OCI-LY7 (cell line): ENCODE measurements around the gene MSLN. TPM values are rescaled to one million over a fixed set of nuclear protein-coding genes. Genes with fewer than 3 reads are reported as not detected.

Experiments used
- BruUV-seq: library from RNA; stranded (reverse); fragments of 400-500 nt; replicated peaks from 2 replicates; lab custom pipeline; 2021; lab: Mats Ljungman, UMichigan
- CTCF ChIA-PET: fragments of 300-600 bp; sonication (Branson Sonifier 250); formaldehyde crosslinking; loops from one replicate; lab custom pipeline; 2022; ENCODE audit warnings: antibody characterized with exemption; ENCODE audit not compliant: unreplicated experiment; lab: Charles Lee
- POLR2A ChIA-PET: fragments of 300-600 bp; sonication (Branson Sonifier 250); formaldehyde crosslinking; loops from one replicate; lab custom pipeline; 2022; ENCODE audit warnings: antibody characterized with exemption; lab: Charles Lee
- DNase-seq: peaks from one replicate; pipeline ENCODE4 v3.0.0-alpha.2; 2015; ENCODE audit warnings: low spot score
- H2AFZ ChIP-seq: fragments of 200-600 bp; sonication (generic), shearing (Covaris generic); 2 replicates; pipeline ENCODE4 v1.6.1; 2014; ENCODE audit warnings: mild to moderate bottlenecking, antibody characterized with exemption, low read length, moderate library complexity
- H3K27ac ChIP-seq: fragments of 200-600 bp; sonication (generic); 2 replicates; pipeline ENCODE4 v1.5.1; 2014; ENCODE audit warnings: mixed run types, low read depth, mild to moderate bottlenecking, moderate library complexity, low read length, inconsistent platforms; ENCODE audit not compliant: poor library complexity, severe bottlenecking
- H3K36me3 ChIP-seq: fragments of 200-600 bp; sonication (generic); 2 replicates; pipeline ENCODE4 v1.6.1; 2014; ENCODE audit warnings: mild to moderate bottlenecking, antibody characterized with exemption, low read length, moderate library complexity, mixed read lengths; ENCODE audit not compliant: insufficient read depth
- H3K4me1 ChIP-seq: fragments of 200-600 bp; sonication (generic); 2 replicates; pipeline ENCODE4 v1.5.1; 2014; ENCODE audit warnings: mild to moderate bottlenecking, low read length; ENCODE audit not compliant: insufficient read depth, poor library complexity, severe bottlenecking
- H3K4me2 ChIP-seq: fragments of 200-600 bp; sonication (generic); 2 replicates; pipeline ENCODE4 v1.6.1; 2014; ENCODE audit warnings: mild to moderate bottlenecking, low read length
- H3K4me3 ChIP-seq: fragments of 200-600 bp; sonication (generic); 2 replicates; pipeline ENCODE4 v1.5.1; 2014; ENCODE audit warnings: mild to moderate bottlenecking, low read depth, low read length; ENCODE audit not compliant: poor library complexity, severe bottlenecking
- H3K79me2 ChIP-seq: fragments of 200-600 bp; sonication (generic); 2 replicates; pipeline ENCODE4 v1.6.1; 2016; ENCODE audit warnings: low read depth, mild to moderate bottlenecking, low read length, moderate library complexity, mixed read lengths; ENCODE audit not compliant: insufficient read depth
- H3K9me2 ChIP-seq: fragments of 200-600 bp; sonication (generic); 2 replicates; pipeline ENCODE4 v1.6.1; 2016; ENCODE audit warnings: mild to moderate bottlenecking, low read length, mixed read lengths; ENCODE audit not compliant: insufficient read depth
- H3K9me3 ChIP-seq: fragments of 200-600 bp; sonication (generic); 2 replicates; pipeline ENCODE4 v1.6.1; 2014; ENCODE audit warnings: mild to moderate bottlenecking, mixed run types, low read length, mixed read lengths
- H4K20me1 ChIP-seq: fragments of 200-600 bp; sonication (generic); 2 replicates; pipeline ENCODE4 v1.6.1; 2014; ENCODE audit warnings: mild to moderate bottlenecking, antibody characterized with exemption, low read length, moderate library complexity, mixed read lengths; ENCODE audit not compliant: insufficient read depth
- CTCF ChIP-seq: fragments of 200-600 bp; sonication (generic); conservative IDR thresholded peaks from 2 replicates; pipeline ENCODE4 v1.5.1; 2014; ENCODE audit warnings: mild to moderate bottlenecking, antibody characterized with exemption, low read length, moderate library complexity, mixed read lengths
- EZH2phosphoT487 ChIP-seq: fragments of 200-600 bp; sonication (generic); IDR thresholded peaks from 2 replicates; pipeline ENCODE4 v1.6.1; 2018; ENCODE audit warnings: low read depth, borderline replicate concordance, mild to moderate bottlenecking, mixed run types, antibody characterized with exemption, low read length, moderate library complexity, mixed read lengths
- intact Hi-C: fragments of 100-400 bp; cut with micrococcal nuclease; formaldehyde crosslinking; loops from one replicate; pipeline ENCODE4 v1.10.0; 2022; ENCODE audit not compliant: unreplicated experiment
- total RNA-seq, 2 experiments: library from RNA; depleted of rRNA in 1 of 2; stranded (reverse); fragments of >200 nt in 1 of 2; shearing (Covaris generic) in 1 of 2; gene quantifications; 2 replicates each; pipeline ENCODE4 v1.2.3, GENCODE V29; 2014 to 2022

MSLN gene
- total RNA-seq, 2 experiments from 2014 or later = 0.13 to 0.44 TPM

- Histone ChIP-seq H3K9me3 (no peaks in the 10 kb centered on the region), H3K4me1 (peaks cover 6% of the 10 kb centered on the region), H3K36me3 (peaks cover 60% of the 10 kb centered on the region), H3K79me2 (no peaks in the 10 kb centered on the region), H3K27ac (no peak overlapping the region), H2AFZ (no peak overlapping the region), H3K9me2 (no peaks in the 10 kb centered on the region), H3K4me3 (no peak overlapping the region), H4K20me1 (no peaks in the 10 kb centered on the region), H3K4me2 (no peak overlapping the region)
- intact Hi-C loops = no loop called here
- no peak for DNase-seq
- CTCF ChIA-PET = no interaction called here
- POLR2A ChIA-PET = no interaction called here
- TF ChIP-seq CTCF (no peak), EZH2phosphoT487 (no peak)
- no TSS peak for BruUV-seq
These were observed 35.2 kb downstream of the MSLN start for GRCh38 chr16:795580-796229.

- intact Hi-C loops = no loop called here
- POLR2A ChIA-PET = no interaction called here
- CTCF ChIA-PET = no interaction called here
These were observed 36.0 kb downstream of the MSLN start for GRCh38 chr16:796296-797119.

More at GRCh38 chr16:796296-797119, 36.0 kb downstream of the MSLN start:
- no peak overlapping the region for H2AFZ ChIP-seq
- H3K27ac ChIP-seq = no peak overlapping the region
- peaks cover 52% of the 10 kb centered on the region for H3K36me3 ChIP-seq
- H3K9me2 ChIP-seq = no peaks in the 10 kb centered on the region
- no peak overlapping the region for H3K4me3 ChIP-seq
- H3K4me2 ChIP-seq = no peak overlapping the region
- TF ChIP-seq CTCF (no peak), EZH2phosphoT487 (no peak)
- no peaks in the 10 kb centered on the region for H3K9me3 ChIP-seq
- no peaks in the 10 kb centered on the region for H3K79me2 ChIP-seq
- DNase-seq = no peak
- no peaks in the 10 kb centered on the region for H4K20me1 ChIP-seq
- H3K4me1 ChIP-seq = peaks cover 6% of the 10 kb centered on the region
- BruUV-seq = no TSS peak
